Cardiac muscle cell (in vitro differentiated cells and primary cell): ENCODE measurements around the gene NONO. TPM values are rescaled to one million over a fixed set of nuclear protein-coding genes. Genes with fewer than 3 reads are reported as not detected.
A peak's percentile ranks its signal among the peaks of the same experiment; 100 is the strongest.
"Not testable (repeated sequence)": the region's sequence is repeated elsewhere in the genome, so short reads cannot be mapped to it uniquely, and the experiment has no call there.

Experiments
- DNase-seq, 2 donors: peaks; one replicate each; pipeline versions ENCODE4 v3.0.0 to v3.0.0-alpha.2; 2010 to 2017; ENCODE audit warnings: low read depth in 1 of 2, low spot score in 1 of 2
- H3K27ac ChIP-seq: fragments of 200-600 bp; sonication (generic); 2 replicates; pipeline ENCODE4 v1.5.1; 2016
- H3K27me3 ChIP-seq: fragments of 200-600 bp; sonication (generic); 2 replicates; pipeline ENCODE4 v1.6.0; 2016; ENCODE audit warnings: control low read depth
- H3K36me3 ChIP-seq: fragments of 200-600 bp; sonication (generic); 2 replicates; pipeline ENCODE4 v1.5.1; 2016; ENCODE audit warnings: control low read depth
- H3K4me1 ChIP-seq: fragments of 200-600 bp; sonication (generic); 2 replicates; pipeline ENCODE4 v1.8.1; 2017; ENCODE audit warnings: low read depth, mild to moderate bottlenecking, mixed run types
- H3K4me3 ChIP-seq: fragments of 200-600 bp; sonication (generic); 2 replicates; pipeline ENCODE4 v1.5.1; 2016; ENCODE audit warnings: mild to moderate bottlenecking
- H3K9me3 ChIP-seq: fragments of 200-600 bp; sonication (generic); 2 replicates; pipeline ENCODE4 v1.5.1; 2017; ENCODE audit warnings: low read depth, mild to moderate bottlenecking, control low read depth
- CTCF ChIP-seq: IDR thresholded peaks from 2 replicates; pipeline ENCODE4 v1.5.1; 2012; ENCODE audit warnings: low read depth, mild to moderate bottlenecking, low read length
- polyA plus RNA-seq: library from polyadenylated mRNA; unstranded; fragments of >200 nt; fragmentation: Nextera tagmentation; extraction: Ambion mirVana; gene quantifications from 2 replicates; pipeline ENCODE4 v1.2.1, GENCODE V29; 2016
- total RNA-seq: library from RNA; depleted of rRNA; stranded (reverse); fragments of >200 nt; gene quantifications from 2 replicates; pipeline ENCODE4 v1.2.3, GENCODE V29; 2016

NONO gene
- total and polyA plus RNA-seq, 2 experiments from 2014 or later, result 278 to 770 TPM

GRCh38 chrX:71292669-71293365 is 9.4 kb downstream of the NONO start:
- TF ChIP-seq CTCF, result no peak
- peaks cover 31% of the 10 kb centered on the region for H3K36me3 ChIP-seq

GRCh38 chrX:71296806-71297205 is 13.4 kb downstream of the NONO start:
- no peak overlapping the region for H3K4me3 ChIP-seq
- no peaks in the 10 kb centered on the region for H3K27me3 ChIP-seq
- TF ChIP-seq CTCF, result no peak
- no peaks in the 10 kb centered on the region for H3K9me3 ChIP-seq
- no peak overlapping the region for H3K27ac ChIP-seq
- peaks cover 32% of the 10 kb centered on the region for H3K36me3 ChIP-seq
- peaks cover 6% of the 10 kb centered on the region for H3K4me1 ChIP-seq
- DNase-seq, result no peak

More at GRCh38 chrX:71292669-71293365, 9.4 kb downstream of the NONO start:
- no peak for DNase-seq
- Histone ChIP-seq H3K4me3 (no peak overlapping the region), H3K9me3 (no peaks in the 10 kb centered on the region), H3K27me3 (no peaks in the 10 kb centered on the region), H3K27ac (peak overlapping the region; percentile 43), H3K4me1 (no peaks in the 10 kb centered on the region)

- H3K27ac ChIP-seq, result peak overlapping the region; percentile 6
- H3K9me3 ChIP-seq, result no peaks in the 10 kb centered on the region
- H3K36me3 ChIP-seq, result peaks cover 23% of the 10 kb centered on the region
- no peak for TF ChIP-seq CTCF
- DNase-seq, result peak in 1 of 2 donors; percentile 61
- H3K27me3 ChIP-seq, result no peaks in the 10 kb centered on the region
- H3K4me1 ChIP-seq, result peaks cover 6% of the 10 kb centered on the region
- H3K4me3 ChIP-seq, result no peak overlapping the region
Measured at GRCh38 chrX:71298119-71298518, 14.7 kb downstream of the NONO start.

- Histone ChIP-seq H3K27ac (peak overlapping the region; percentile 98), H3K36me3 (peaks cover 16% of the 10 kb centered on the region)
- not testable (repeated sequence) for DNase-seq, H3K9me3 ChIP-seq, H3K27me3 ChIP-seq, H3K4me3 ChIP-seq, H3K4me1 ChIP-seq
Measured at GRCh38 chrX:71300064-71300463, 16.6 kb downstream of the NONO start.

GRCh38 chrX:71300495-71300894 is 17.1 kb downstream of the NONO start:
- H3K4me3 ChIP-seq, DNase-seq, H3K4me1 ChIP-seq, H3K9me3 ChIP-seq, H3K27me3 ChIP-seq: not testable (repeated sequence)
- Histone ChIP-seq H3K27ac (peak overlapping the region; percentile 98), H3K36me3 (peaks cover 18% of the 10 kb centered on the region)

GRCh38 chrX:71301195-71301924 is 17.9 kb downstream of the NONO start, which contains the start of gene ITGB1BP2:
TSS of gene ITGB1BP2 (plus strand) at chrX:71301750. CDS start at chrX:71301807, 57 bp downstream.
- no peaks in the 10 kb centered on the region for H3K27me3 ChIP-seq
- H3K9me3 ChIP-seq, result no peaks in the 10 kb centered on the region
- peaks cover 16% of the 10 kb centered on the region for H3K36me3 ChIP-seq
- DNase-seq, result peak; percentile 64 to 87
- no peak for TF ChIP-seq CTCF
- H3K27ac ChIP-seq, result peak within 1 kb of the TSS; percentile 98
- peaks cover 6% of the 10 kb centered on the region for H3K4me1 ChIP-seq
- H3K4me3 ChIP-seq, result peak within 1 kb of the TSS; percentile 30
